Osteocyte (in vitro differentiated cells): ENCODE results near the gene LPCAT3. TPM values are rescaled to one million over a fixed set of nuclear protein-coding genes. Genes with fewer than 3 reads are reported as not detected.

ENCODE experiments used
- DNase-seq: peaks from one replicate; pipeline ENCODE4 v3.0.0; 2021; ENCODE audit warnings: mixed read lengths; ENCODE audit not compliant: unreplicated experiment; ENCODE audit errors: extremely low spot score
- H3K27ac Mint-ChIP-seq: one replicate; pipeline ENCODE4 v1.8.0; 2021; ENCODE audit warnings: mild to moderate bottlenecking, mixed read lengths; ENCODE audit not compliant: unreplicated experiment
- H3K27me3 Mint-ChIP-seq: one replicate; pipeline ENCODE4 v1.8.0; 2021; ENCODE audit warnings: mixed read lengths; ENCODE audit not compliant: unreplicated experiment
- H3K36me3 Mint-ChIP-seq: one replicate; pipeline ENCODE4 v1.8.0; 2021; ENCODE audit warnings: mixed read lengths; ENCODE audit not compliant: unreplicated experiment
- H3K4me1 Mint-ChIP-seq: one replicate; pipeline ENCODE4 v1.8.0; 2021; ENCODE audit warnings: mixed read lengths; ENCODE audit not compliant: unreplicated experiment
- H3K4me3 Mint-ChIP-seq: one replicate; pipeline ENCODE4 v1.8.0; 2021; ENCODE audit warnings: mild to moderate bottlenecking, moderate library complexity, mixed read lengths; ENCODE audit not compliant: unreplicated experiment
- H3K9me3 Mint-ChIP-seq: one replicate; pipeline ENCODE4 v1.8.0; 2021; ENCODE audit warnings: mixed read lengths; ENCODE audit not compliant: unreplicated experiment
- total RNA-seq: library from RNA; stranded (reverse); gene quantifications from 2 replicates; pipeline ENCODE4 v1.2.1, GENCODE V29; 2021
- TF ChIP-seq, protein P1 (sequence below): fragments of 200-600 bp; sonication (generic); IDR thresholded peaks from 2 replicates; pipeline ENCODE4 v1.5.0; 2021; ENCODE audit warnings: antibody characterized with exemption, mild to moderate bottlenecking, moderate library complexity

LPCAT3 gene
- total RNA-seq, 1 donor from 2014 or later, result 33.2 TPM

DNA sequence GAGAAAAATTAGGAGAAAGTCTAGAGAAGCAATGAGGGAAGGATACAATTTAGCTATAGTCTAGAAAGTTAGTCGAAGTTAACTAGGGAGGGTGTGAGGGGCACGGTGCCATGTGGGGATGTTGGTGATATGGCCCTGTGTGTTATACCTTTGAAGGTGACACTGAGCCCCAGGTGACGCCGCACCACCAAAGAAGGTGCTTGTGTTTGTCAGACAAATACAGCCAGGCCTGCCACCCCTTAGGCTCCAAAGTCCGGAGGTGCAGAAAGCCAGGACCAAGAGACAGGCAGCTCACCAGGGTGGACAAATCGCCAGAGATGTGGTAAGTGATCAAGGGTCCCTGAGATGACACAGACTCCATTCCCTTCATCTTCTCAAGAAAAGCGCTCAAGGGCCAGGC lies 43.3 kb upstream of the LPCAT3 start:
- Mint-ChIP-seq H3K36me3 (no peaks in the 10 kb centered on the region), H3K9me3 (no peaks in the 10 kb centered on the region), H3K4me1 (peaks cover 19% of the 10 kb centered on the region), H3K27me3 (peaks cover 17% of the 10 kb centered on the region), H3K27ac (no peak overlapping the region), H3K4me3 (no peak overlapping the region)
- no peak for DNase-seq
- TF ChIP-seq, protein P1, sequence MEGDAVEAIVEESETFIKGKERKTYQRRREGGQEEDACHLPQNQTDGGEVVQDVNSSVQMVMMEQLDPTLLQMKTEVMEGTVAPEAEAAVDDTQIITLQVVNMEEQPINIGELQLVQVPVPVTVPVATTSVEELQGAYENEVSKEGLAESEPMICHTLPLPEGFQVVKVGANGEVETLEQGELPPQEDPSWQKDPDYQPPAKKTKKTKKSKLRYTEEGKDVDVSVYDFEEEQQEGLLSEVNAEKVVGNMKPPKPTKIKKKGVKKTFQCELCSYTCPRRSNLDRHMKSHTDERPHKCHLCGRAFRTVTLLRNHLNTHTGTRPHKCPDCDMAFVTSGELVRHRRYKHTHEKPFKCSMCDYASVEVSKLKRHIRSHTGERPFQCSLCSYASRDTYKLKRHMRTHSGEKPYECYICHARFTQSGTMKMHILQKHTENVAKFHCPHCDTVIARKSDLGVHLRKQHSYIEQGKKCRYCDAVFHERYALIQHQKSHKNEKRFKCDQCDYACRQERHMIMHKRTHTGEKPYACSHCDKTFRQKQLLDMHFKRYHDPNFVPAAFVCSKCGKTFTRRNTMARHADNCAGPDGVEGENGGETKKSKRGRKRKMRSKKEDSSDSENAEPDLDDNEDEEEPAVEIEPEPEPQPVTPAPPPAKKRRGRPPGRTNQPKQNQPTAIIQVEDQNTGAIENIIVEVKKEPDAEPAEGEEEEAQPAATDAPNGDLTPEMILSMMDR, result no peak

DNA sequence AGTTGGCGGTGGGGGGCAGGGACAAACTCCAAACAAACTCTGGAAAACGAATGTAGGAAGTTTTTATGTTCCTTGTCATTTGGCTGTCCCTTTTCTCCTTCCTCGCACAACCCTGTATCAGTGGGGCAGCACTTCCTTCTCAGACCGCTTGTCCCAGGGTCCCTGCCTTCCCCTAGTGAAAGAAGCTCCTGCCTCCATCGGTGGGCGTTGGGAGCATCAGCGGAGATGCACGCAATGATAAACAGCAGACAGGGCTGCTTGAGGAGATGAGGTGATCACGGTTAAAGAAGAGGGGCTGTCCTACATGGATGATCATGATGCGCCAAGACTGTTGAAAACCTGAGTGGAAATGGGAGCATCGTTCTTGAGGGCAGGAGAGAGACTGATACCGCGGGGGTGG lies 42.9 kb upstream of the LPCAT3 start:
- no peak overlapping the region for H3K4me3 Mint-ChIP-seq
- H3K27ac Mint-ChIP-seq, result no peak overlapping the region
- TF ChIP-seq, protein P1, result no peak
- no peaks in the 10 kb centered on the region for H3K36me3 Mint-ChIP-seq
- H3K9me3 Mint-ChIP-seq, result no peaks in the 10 kb centered on the region
- H3K27me3 Mint-ChIP-seq, result peaks cover 18% of the 10 kb centered on the region
- peaks cover 19% of the 10 kb centered on the region for H3K4me1 Mint-ChIP-seq
- DNase-seq, result no peak

DNA sequence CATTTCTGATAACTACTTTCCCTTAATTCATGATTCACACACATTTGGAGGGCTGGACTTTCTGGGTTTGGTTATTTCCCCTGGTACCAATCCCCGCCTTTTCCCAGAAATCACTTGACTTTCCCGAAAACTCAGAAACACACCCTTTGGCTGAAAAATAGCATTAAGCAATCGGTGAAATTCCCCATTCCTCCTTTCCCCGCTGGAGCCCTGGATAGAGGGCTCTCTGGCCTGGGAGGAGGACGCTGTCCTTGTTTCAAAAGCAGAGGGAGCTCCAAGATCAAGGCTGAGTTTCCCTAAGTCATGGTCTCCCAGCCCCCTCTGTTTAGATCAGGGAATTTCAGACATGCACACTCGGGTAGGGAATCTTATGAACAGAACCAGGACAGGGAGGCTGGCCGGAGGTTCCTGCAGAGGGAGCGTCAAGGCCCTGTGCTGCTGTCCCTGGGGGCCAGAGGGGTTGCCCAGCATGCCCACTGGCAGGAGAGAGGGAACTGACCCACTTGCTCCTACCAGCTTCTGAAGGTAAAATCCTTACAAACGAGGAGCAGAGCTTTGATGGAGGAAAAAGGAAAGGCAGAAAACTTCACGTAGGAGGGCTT lies 42.2 kb upstream of the LPCAT3 start, which contains the start of gene C1S:
Gene C1S (plus strand): TSS at position 366 of the 602 bp plus-strand sequence. CDS start 1,195 bp downstream, outside the sequence.
- H3K9me3 Mint-ChIP-seq, result no peaks in the 10 kb centered on the region
- H3K4me1 Mint-ChIP-seq, result peaks cover 19% of the 10 kb centered on the region
- no peaks in the 10 kb centered on the region for H3K36me3 Mint-ChIP-seq
- DNase-seq, result no peak
- H3K27me3 Mint-ChIP-seq, result peaks cover 19% of the 10 kb centered on the region
- peak within 1 kb of the TSS; percentile 88 for H3K27ac Mint-ChIP-seq
- H3K4me3 Mint-ChIP-seq, result peak within 1 kb of the TSS; percentile 48
- TF ChIP-seq, protein P1, result peak; percentile 83

DNA sequence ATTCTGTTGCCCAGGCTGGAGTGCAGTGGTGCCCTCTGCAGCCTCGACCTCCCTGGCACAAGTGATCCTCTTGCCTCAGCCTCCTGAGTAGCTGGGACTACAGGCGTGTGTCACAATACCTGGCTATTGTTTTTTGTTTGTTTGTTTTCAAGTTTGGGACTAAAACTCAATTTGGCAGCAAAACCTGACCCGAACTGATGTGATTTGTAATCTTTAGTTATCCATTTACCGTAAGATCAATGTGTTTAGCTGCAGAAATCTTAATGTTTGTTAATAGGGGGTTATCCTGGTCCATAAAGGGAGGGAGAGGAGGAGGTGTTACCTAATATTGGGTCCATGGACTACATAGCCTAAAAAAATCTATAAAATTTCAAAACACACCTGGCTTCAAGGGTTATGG lies 41.5 kb upstream of the LPCAT3 start:
- TF ChIP-seq, protein P1, result no peak
- H3K36me3 Mint-ChIP-seq, result no peaks in the 10 kb centered on the region
- peak overlapping the region; percentile 88 for H3K27ac Mint-ChIP-seq
- H3K4me3 Mint-ChIP-seq, result no peak overlapping the region
- H3K4me1 Mint-ChIP-seq, result peaks cover 19% of the 10 kb centered on the region
- H3K9me3 Mint-ChIP-seq, result no peaks in the 10 kb centered on the region
- H3K27me3 Mint-ChIP-seq, result peaks cover 26% of the 10 kb centered on the region
- no peak for DNase-seq

DNA sequence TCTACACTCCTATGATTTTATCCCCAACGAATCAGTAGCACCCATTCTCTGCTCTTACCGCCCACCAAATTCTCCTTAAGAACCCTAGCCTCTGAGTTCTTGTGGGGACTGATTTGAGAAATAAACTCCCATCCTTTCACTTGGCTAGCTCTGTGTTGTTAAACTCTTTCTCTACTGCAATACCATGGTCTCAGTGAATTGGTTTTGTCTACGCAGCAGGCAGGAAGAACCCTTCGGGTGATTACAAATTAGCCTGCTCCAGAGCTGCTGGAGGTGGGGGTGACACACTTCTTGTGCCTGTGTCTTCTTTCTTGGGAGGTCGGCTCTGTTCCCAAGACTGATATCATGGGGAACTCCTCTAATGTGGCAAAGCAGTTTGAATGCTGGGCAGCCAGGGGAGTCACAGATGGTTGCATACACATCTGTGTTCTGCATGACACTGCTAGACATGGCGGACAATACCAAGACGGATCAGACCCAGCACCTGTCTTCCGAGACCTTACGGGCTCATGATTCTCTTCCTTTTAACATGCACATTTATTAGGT lies 40.6 kb upstream of the LPCAT3 start:
- peaks cover 19% of the 10 kb centered on the region for H3K4me1 Mint-ChIP-seq
- no peak overlapping the region for H3K27ac Mint-ChIP-seq
- no peaks in the 10 kb centered on the region for H3K36me3 Mint-ChIP-seq
- H3K9me3 Mint-ChIP-seq, result no peaks in the 10 kb centered on the region
- H3K4me3 Mint-ChIP-seq, result no peak overlapping the region
- no peak for DNase-seq
- H3K27me3 Mint-ChIP-seq, result peaks cover 32% of the 10 kb centered on the region
- TF ChIP-seq, protein P1, result no peak
